ENCODE measurements around the gene CRTC1.

DNA sequence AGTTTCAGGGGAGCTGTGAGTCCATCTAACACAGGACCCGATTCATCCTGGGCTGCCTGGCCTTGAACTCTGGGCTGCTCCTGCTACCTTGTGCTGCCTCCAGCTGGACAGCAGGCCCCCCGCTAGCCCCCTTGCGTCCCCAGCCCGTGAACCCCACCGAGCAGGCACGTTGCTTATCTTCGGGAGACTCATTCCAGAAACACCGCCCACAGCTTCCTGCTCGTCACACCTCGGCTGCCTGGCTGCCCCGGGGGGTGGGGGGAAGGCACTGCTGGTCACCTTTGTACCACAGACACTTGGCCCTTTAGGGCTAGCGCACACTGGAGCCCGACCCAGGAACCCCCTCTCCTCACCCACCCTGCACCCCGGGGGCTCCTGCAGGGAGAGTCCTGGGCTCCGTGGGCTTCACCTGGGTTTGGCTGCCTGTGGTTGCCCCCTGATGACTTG is 48.1 kb downstream of the CRTC1 start:
- TF ChIP-seq, protein P1, sequence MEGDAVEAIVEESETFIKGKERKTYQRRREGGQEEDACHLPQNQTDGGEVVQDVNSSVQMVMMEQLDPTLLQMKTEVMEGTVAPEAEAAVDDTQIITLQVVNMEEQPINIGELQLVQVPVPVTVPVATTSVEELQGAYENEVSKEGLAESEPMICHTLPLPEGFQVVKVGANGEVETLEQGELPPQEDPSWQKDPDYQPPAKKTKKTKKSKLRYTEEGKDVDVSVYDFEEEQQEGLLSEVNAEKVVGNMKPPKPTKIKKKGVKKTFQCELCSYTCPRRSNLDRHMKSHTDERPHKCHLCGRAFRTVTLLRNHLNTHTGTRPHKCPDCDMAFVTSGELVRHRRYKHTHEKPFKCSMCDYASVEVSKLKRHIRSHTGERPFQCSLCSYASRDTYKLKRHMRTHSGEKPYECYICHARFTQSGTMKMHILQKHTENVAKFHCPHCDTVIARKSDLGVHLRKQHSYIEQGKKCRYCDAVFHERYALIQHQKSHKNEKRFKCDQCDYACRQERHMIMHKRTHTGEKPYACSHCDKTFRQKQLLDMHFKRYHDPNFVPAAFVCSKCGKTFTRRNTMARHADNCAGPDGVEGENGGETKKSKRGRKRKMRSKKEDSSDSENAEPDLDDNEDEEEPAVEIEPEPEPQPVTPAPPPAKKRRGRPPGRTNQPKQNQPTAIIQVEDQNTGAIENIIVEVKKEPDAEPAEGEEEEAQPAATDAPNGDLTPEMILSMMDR (IDR thresholded peaks at IDR 0.05; ENCODE audit: low read length): no peak
- no peak for TF ChIP-seq EZH2 (optimal IDR thresholded peaks at IDR 0.05; ENCODE audit: low read depth, low read length)

All from MM.1S (cell line).